Renal pelvis (tissue), 4 donors: ENCODE measurements around the gene MRGPRF. TPM values are rescaled to one million over a fixed set of nuclear protein-coding genes. Genes with fewer than 3 reads are reported as not detected.
"Not testable (repeated sequence)": the region's sequence is repeated elsewhere in the genome, so short reads cannot be mapped to it uniquely, and the experiment has no call there.

ENCODE experiments used
- DNase-seq: peaks from one replicate; pipeline ENCODE4 v3.0.0-alpha.2; 2013
- polyA plus RNA-seq, 3 donors: library from polyadenylated mRNA; unstranded; fragments of 120-200 nt; gene quantifications; one replicate each; pipeline ENCODE4 v1.2.1, GENCODE V29; 2013; ENCODE audit not compliant: insufficient read length in 3 of 3

The MRGPRF gene
- polyA plus RNA-seq, 3 donors = 26.5 to 28.6 (median 28.3) TPM

GRCh38 chr11:69005183-69005630, 7.8 kb downstream of the MRGPRF start:
- DNase-seq = no peak

DNA sequence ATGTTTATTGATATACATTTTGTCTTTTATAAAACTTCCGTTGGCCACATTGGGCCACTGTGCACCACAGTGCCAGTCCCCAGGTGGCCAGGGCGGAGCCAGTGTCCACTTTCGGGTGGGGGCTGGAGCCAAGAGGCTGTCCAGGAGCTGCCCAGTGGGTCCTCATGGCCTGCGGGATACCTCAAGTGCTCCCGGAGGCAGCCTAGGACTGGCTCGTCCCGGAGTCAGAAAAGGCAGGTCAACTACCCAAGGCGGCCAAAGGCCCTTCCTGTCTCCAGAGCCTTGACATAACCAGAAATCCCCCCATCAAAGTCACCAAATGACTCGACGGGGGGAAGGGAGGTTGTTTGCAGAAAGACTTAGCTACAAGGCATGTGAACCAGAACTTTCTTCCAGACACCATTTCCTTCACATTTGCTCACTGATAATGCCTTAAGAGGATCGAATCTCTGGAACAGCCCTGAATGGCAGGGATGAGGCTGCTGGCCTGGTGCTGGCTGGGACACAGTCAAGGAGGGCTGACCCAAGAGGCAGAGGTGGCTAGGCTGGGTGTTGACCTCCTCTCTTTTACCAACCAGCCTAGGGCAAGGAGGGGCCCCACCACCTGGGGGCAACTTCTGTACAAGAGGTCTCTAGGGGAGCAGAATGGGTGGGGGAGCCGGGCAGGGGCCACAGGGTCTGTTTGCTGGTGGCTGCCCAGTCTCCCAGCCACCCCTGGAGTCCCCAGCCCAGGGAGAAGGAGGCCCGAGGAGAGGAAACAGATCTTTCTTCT, 8.4 kb downstream of the MRGPRF start:
- DNase-seq = no peak

GRCh38 chr11:69003866-69004367, 9.1 kb downstream of the MRGPRF start:
- no peak for DNase-seq

DNA sequence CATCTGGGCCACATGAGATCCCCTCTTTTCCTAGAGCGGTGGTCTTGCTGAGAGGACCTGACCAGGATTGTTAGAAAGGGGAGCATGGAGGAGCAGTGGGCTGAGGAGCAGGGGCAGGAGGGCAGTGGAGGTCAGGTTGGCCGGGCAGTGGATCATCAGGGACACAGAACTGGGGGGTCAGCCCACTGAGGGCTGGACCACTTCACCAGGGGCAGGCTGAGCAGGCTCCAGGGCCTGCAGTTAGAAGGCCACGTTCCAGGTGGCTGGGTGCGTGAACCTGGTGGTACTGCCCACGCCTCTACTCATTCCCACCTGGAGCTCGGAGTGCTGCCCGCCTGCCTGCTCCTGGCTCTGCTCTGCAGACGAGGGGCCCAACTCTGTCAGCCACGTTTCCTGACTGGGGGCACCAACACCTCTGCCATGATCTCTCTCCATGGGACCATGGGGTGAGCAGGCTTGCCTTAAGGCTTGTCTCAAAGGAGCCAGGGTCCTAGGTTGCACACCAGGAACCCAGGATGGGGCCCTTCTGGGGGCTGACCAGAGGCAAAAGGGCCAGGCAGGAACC, 9.7 kb downstream of the MRGPRF start:
- DNase-seq = no peak

- DNase-seq = no peak
These were observed 10.3 kb downstream of the MRGPRF start for GRCh38 chr11:69002570-69003231.

DNA sequence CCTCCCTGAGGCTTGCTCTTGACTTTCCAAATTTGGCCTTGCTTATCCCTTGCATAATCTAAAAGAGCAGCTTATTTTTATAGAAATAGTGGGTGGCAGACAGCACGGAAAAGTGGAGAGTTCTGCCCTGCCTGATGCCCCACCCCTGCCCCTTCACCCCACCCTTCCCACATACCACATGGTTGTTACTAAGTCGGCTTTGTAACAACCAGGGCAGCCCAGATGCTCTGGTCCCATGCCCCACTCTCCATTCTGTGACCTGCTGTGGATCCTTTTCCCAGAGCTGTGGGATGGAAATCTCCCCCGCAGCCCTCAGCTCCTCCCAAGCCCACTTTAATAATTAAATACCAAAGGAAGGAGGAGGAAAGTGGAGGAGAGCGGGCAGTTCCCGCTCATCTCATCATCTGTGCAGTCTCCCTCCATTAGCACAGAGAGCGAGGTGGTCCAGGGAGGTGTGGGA, 10.9 kb downstream of the MRGPRF start:
- no peak for DNase-seq

- DNase-seq = no peak
These were observed 11.6 kb downstream of the MRGPRF start for GRCh38 chr11:69001243-69002081.

- no peak for DNase-seq
These were observed 12.2 kb downstream of the MRGPRF start for GRCh38 chr11:69000831-69001242.

GRCh38 chr11:69000391-69000790, 12.7 kb downstream of the MRGPRF start:
- DNase-seq = no peak

DNA sequence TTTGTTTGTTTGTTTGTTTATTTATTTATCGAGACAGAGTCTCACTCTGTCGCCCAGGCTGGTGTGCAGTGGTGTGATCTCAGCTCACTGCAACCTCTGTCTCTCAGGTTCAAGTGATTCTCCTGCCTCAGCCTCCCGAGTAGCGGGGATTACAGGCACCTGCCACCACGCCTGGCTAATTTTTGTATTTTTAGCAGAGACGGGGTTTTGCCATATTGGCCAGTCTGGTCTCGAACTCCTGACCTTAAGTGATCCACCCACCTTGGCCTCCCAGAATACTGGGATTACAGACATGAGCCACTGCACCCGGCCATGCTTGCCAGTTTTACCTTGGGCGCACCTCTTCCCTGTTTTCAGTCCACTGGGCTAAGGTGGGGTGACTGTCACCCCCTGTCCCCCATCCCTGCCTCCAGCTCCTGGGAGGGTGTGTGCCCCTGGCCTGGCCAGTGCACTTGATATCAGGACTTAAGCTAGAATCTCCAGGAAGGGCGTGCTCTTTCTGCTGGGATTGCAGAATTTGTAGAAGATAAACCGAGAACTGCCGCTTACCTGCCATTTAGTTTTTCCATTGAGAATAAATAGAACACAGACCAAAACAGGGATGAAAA, 13.2 kb downstream of the MRGPRF start:
- not testable (repeated sequence) for DNase-seq

DNA sequence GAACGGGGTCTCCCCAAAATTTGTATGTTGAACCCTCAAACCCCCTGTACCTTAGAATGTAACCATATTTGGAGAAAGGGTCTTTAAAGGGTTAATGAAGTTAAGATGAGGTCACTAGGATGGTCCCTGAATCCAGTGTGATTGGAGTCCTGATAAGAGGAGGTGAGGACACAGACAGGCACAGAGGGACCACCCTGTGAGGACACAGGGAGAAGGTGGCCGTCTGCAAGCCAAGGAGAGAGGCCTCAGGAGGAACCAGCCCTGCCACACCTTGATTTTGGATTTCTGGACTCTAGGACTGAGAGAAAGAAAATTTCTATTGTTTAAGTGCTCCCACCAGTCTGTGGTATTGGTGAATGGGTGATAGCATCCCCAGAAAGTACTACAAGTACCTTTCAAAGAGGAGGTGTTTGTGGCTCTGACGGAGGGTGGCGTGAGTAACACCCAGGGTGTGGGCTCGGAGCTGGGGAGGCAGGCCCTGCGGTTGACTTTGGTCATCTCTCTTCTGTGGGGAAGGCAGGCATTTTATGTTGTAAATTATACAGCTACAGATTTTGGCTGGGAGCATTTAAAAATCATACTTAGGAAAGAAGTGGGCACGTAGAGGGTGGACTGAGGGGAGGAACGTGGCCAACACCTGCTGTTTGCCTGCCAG, 13.8 kb downstream of the MRGPRF start:
- DNase-seq = no peak

GRCh38 chr11:68998390-68998911, 14.6 kb downstream of the MRGPRF start:
- no peak for DNase-seq

- DNase-seq = no peak
These were observed 15.1 kb downstream of the MRGPRF start for GRCh38 chr11:68997995-68998348.

GRCh38 chr11:68997124-68997994, 15.7 kb downstream of the MRGPRF start:
- no peak for DNase-seq

GRCh38 chr11:68996376-68997123, 16.5 kb downstream of the MRGPRF start:
- DNase-seq = no peak

- no peak for DNase-seq
These were observed 18.2 kb downstream of the MRGPRF start for GRCh38 chr11:68994894-68995285.

GRCh38 chr11:68994161-68994893, 18.7 kb downstream of the MRGPRF start:
- DNase-seq = no peak

GRCh38 chr11:68993546-68993945, 19.5 kb downstream of the MRGPRF start:
- DNase-seq = no peak
